ENCODE results near the gene OSCP1.

OSCP1 gene

DNA sequence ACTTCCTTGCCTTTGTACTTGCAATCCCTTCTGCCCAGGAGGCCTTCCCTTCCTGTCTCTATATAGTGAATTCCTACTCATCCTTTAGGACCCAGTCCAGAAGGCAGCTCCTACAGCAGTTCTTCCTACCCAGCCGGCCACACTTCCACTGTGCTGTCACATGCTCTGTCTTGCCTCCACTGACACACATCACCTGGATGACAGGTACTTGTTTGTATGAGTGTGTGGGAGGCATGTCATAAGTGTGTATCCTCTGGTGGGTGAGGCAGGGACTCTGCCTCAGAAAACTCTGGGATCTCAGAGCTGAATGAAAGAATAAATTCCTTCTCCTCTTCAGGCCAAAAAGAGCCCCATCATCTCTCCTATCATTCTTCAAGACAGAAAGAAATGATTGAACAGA lies 5.1 kb upstream of the OSCP1 start:
- Histone ChIP-seq H3K79me2 (ENCODE audit: insufficient read depth, low read length) (no peaks in the 10 kb centered on the region), H3K4me1 (ENCODE audit: insufficient read depth, low read length, poor library complexity, severe bottlenecking) (peaks cover 27% of the 10 kb centered on the region), H4K20me1 (ENCODE audit: insufficient read depth, low read length, poor library complexity, severe bottlenecking) (peaks cover 9% of the 10 kb centered on the region), H3K9ac (ENCODE audit: low read depth, low read length, poor library complexity, severe bottlenecking) (no peak overlapping the region), H3K9me2 (replicated peaks; ENCODE audit: low read depth, low read length) (no peaks in the 10 kb centered on the region), H3K36me3 (ENCODE audit: insufficient read depth, low read length) (peaks cover 17% of the 10 kb centered on the region; the same call in 1 of the 2 replicates), H3K9me3 (ENCODE audit: insufficient read depth, low read depth, low read length) (no peaks in the 10 kb centered on the region), H3F3A (ENCODE audit: low read depth) (no peaks in the 10 kb centered on the region), H3K4me3 (ENCODE audit: low read length, poor library complexity, severe bottlenecking) (no peak overlapping the region), H3K27me3 (ENCODE audit: insufficient read depth, low read length, poor library complexity, severe bottlenecking) (no peaks in the 10 kb centered on the region), H2AFZ (ENCODE audit: low read length) (no peak overlapping the region), H3K4me2 (ENCODE audit: low read depth, low read length, poor library complexity, severe bottlenecking) (no peak overlapping the region)
- no peak for TF ChIP-seq EZH2phosphoT487 (IDR thresholded peaks at IDR 0.05; ENCODE audit: borderline replicate concordance)
- TF ChIP-seq, protein P1, sequence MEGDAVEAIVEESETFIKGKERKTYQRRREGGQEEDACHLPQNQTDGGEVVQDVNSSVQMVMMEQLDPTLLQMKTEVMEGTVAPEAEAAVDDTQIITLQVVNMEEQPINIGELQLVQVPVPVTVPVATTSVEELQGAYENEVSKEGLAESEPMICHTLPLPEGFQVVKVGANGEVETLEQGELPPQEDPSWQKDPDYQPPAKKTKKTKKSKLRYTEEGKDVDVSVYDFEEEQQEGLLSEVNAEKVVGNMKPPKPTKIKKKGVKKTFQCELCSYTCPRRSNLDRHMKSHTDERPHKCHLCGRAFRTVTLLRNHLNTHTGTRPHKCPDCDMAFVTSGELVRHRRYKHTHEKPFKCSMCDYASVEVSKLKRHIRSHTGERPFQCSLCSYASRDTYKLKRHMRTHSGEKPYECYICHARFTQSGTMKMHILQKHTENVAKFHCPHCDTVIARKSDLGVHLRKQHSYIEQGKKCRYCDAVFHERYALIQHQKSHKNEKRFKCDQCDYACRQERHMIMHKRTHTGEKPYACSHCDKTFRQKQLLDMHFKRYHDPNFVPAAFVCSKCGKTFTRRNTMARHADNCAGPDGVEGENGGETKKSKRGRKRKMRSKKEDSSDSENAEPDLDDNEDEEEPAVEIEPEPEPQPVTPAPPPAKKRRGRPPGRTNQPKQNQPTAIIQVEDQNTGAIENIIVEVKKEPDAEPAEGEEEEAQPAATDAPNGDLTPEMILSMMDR (conservative IDR thresholded peaks at IDR 0.05; ENCODE audit: low read length) = no peak

DNA sequence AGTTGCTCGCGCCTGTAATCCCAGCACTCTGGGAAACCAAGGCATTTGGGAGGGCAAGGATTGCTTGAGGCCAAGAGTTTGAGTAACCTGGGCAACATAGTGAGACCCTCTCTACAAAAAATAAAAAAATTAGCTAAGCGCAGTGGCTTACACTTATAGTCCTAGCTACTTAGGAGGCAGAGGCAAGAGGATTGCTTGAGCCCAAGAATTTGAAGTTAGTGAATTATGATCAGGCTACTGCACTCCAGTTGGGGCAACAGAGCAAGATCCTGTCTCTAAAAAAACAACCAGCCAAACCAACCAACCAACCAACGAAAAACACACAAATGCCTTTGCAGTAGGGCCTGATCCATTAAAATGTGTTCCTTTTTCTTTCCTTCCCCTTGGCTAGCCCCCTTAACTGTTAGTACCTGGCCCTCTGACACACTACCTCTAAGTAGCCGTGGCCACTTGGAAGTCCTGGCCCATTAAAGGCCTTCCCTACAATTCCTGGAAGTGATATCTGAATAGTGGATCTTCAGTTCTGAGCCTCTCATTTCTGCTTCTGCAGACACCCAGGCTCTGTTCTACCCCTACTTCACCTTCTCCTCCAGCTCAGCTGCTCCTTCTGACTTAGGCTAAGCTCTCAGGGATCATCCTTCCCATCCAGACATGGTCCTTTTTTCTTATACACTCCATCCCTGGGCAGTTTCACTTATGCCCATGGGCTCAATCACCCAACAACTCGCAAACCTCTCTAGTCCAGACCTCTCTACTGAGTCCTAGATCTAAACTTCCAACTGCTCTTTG lies 3.5 kb upstream of the OSCP1 start:
- H3F3A ChIP-seq (ENCODE audit: low read depth) = no peaks in the 10 kb centered on the region
- peaks cover 19% of the 10 kb centered on the region for H3K4me1 ChIP-seq (ENCODE audit: insufficient read depth, low read length, poor library complexity, severe bottlenecking)
- peaks cover 7% of the 10 kb centered on the region for H4K20me1 ChIP-seq (ENCODE audit: insufficient read depth, low read length, poor library complexity, severe bottlenecking)
- no peak for TF ChIP-seq EZH2phosphoT487 (IDR thresholded peaks at IDR 0.05; ENCODE audit: borderline replicate concordance)
- TF ChIP-seq, protein P1 (conservative IDR thresholded peaks at IDR 0.05; ENCODE audit: low read length) = no peak
- H2AFZ ChIP-seq (ENCODE audit: low read length) = no peak overlapping the region
- no peaks in the 10 kb centered on the region for H3K27me3 ChIP-seq (ENCODE audit: insufficient read depth, low read length, poor library complexity, severe bottlenecking)
- no peak overlapping the region for H3K4me3 ChIP-seq (ENCODE audit: low read length, poor library complexity, severe bottlenecking)
- H3K36me3 ChIP-seq (ENCODE audit: insufficient read depth, low read length) = peaks cover 17% of the 10 kb centered on the region; the same call in 1 of the 2 replicates
- H3K4me2 ChIP-seq (ENCODE audit: low read depth, low read length, poor library complexity, severe bottlenecking) = no peak overlapping the region
- H3K9me3 ChIP-seq (ENCODE audit: insufficient read depth, low read depth, low read length) = no peaks in the 10 kb centered on the region
- H3K9ac ChIP-seq (ENCODE audit: low read depth, low read length, poor library complexity, severe bottlenecking) = no peak overlapping the region
- H3K79me2 ChIP-seq (ENCODE audit: insufficient read depth, low read length) = no peaks in the 10 kb centered on the region
- H3K9me2 ChIP-seq (replicated peaks; ENCODE audit: low read depth, low read length) = no peaks in the 10 kb centered on the region

DNA sequence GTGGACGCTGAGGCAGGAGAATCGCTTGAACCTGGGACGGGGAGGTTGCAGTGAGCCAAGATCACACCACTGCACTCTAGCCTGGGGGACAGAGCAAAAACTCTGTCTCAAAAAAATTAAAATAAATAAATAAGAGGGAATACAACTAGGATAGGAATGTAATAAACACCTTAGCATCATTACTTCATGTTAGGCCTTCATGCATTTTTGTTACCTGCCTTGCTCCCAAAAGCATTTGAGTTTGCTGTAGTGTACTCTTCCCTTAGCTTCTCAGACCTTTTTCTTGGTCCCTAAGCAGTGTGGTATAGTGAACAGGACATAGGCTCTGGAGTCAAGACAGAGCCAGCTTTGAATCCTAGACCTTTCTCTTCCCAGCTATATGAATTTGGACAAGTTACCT lies 2.8 kb upstream of the OSCP1 start:
- H3K36me3 ChIP-seq (ENCODE audit: insufficient read depth, low read length) = peaks cover 17% of the 10 kb centered on the region; the same call in 1 of the 2 replicates
- TF ChIP-seq EZH2phosphoT487 (IDR thresholded peaks at IDR 0.05; ENCODE audit: borderline replicate concordance) = no peak
- TF ChIP-seq, protein P1 (conservative IDR thresholded peaks at IDR 0.05; ENCODE audit: low read length) = no peak
- peaks cover 15% of the 10 kb centered on the region for H3K4me1 ChIP-seq (ENCODE audit: insufficient read depth, low read length, poor library complexity, severe bottlenecking)
- H3K9me3 ChIP-seq (ENCODE audit: insufficient read depth, low read depth, low read length) = no peaks in the 10 kb centered on the region
- no peaks in the 10 kb centered on the region for H3F3A ChIP-seq (ENCODE audit: low read depth)
- no peaks in the 10 kb centered on the region for H3K9me2 ChIP-seq (replicated peaks; ENCODE audit: low read depth, low read length)
- no peak overlapping the region for H2AFZ ChIP-seq (ENCODE audit: low read length)
- no peaks in the 10 kb centered on the region for H3K27me3 ChIP-seq (ENCODE audit: insufficient read depth, low read length, poor library complexity, severe bottlenecking)
- H3K4me3 ChIP-seq (ENCODE audit: low read length, poor library complexity, severe bottlenecking) = no peak overlapping the region
- H4K20me1 ChIP-seq (ENCODE audit: insufficient read depth, low read length, poor library complexity, severe bottlenecking) = peaks cover 2% of the 10 kb centered on the region
- no peak overlapping the region for H3K4me2 ChIP-seq (ENCODE audit: low read depth, low read length, poor library complexity, severe bottlenecking)
- H3K79me2 ChIP-seq (ENCODE audit: insufficient read depth, low read length) = no peaks in the 10 kb centered on the region
- H3K9ac ChIP-seq (ENCODE audit: low read depth, low read length, poor library complexity, severe bottlenecking) = no peak overlapping the region
